GM12873 (cell line): ENCODE data around the gene STX17.

Experiments used
- CTCF ChIP-seq: IDR thresholded peaks from 2 replicates; pipeline ENCODE4 v1.5.1; 2012; ENCODE audit warnings: low read depth, mild to moderate bottlenecking, moderate library complexity, low read length, control low read depth; ENCODE audit not compliant: insufficient read depth; ENCODE audit errors: missing control alignments

STX17 gene

GRCh38 chr9:99922711-99923030 is 16.2 kb downstream of the STX17 start:
- TF ChIP-seq CTCF = no peak

GRCh38 chr9:99925541-99925940 is 19.1 kb downstream of the STX17 start:
- no peak for TF ChIP-seq CTCF

GRCh38 chr9:99929652-99930051 is 23.2 kb downstream of the STX17 start:
- TF ChIP-seq CTCF = no peak

- TF ChIP-seq CTCF = no peak
Measured at GRCh38 chr9:99931155-99931840, 24.8 kb downstream of the STX17 start.

- no peak for TF ChIP-seq CTCF
Measured at GRCh38 chr9:99936947-99937587, 30.6 kb downstream of the STX17 start.

- no peak for TF ChIP-seq CTCF
Measured at GRCh38 chr9:99947395-99947794, 40.9 kb downstream of the STX17 start.

- TF ChIP-seq CTCF = no peak
Measured at GRCh38 chr9:99948482-99948881, 42.0 kb downstream of the STX17 start.
